GM15510 (cell line): ENCODE results near the gene MAP1LC3B2.

Experiments
- POLR2A ChIP-seq: IDR thresholded peaks from 3 replicates; pipeline ENCODE4 v1.6.1; 2011; ENCODE audit warnings: borderline replicate concordance; ENCODE audit not compliant: insufficient read length; ENCODE audit errors: extremely low read depth

Gene MAP1LC3B2

DNA sequence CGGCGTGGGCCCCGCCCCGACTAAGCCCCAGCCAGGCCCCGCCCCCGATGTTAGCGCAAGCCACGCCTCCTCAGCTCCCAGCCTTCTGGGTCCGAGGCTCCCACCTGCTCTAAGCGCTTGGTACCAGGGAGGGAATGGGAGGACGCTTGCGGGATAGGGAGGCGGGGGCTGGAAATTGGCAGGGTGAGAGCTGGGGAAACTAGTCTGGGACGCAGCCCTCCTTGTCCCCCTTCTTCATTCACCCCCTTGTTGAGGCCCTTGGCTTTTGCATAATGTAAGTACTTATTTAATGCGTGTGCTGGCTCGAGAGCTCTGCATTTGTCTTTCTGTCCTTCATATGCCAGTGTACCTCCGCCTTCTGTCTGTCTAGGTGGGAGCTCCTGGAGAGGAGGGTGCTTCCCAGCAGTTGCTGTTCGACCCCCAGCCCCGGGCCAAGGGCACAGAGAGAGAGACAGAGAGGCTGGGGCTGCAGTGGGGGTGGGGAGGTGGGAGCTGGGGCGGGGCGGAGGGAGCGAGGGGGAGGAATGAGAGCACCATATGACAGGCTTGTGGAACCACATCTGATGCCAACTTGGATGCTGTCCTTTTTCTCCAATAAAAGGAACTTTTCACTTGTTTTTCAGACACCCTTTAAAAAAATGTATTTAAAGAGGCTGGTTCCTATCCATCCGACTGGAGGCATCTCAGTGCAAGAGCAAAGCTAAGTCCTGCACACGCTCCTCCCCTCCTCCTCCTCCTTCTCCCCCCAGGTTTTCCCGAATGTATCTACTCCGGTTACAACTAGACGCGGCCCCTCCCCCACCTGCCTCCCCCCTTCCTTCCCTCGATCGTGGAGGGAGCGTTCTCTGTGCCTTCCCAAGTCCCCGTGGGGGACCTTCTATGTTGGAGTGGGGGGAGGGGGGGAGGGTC lies 25.6 kb upstream of the MAP1LC3B2 start:
- peak; percentile 45 for TF ChIP-seq POLR2A

- no peak for TF ChIP-seq POLR2A
Observed at GRCh38 chr12:116534311-116535121, 24.7 kb upstream of the MAP1LC3B2 start.

GRCh38 chr12:116535241-116535640 lies 23.9 kb upstream of the MAP1LC3B2 start:
- no peak for TF ChIP-seq POLR2A

DNA sequence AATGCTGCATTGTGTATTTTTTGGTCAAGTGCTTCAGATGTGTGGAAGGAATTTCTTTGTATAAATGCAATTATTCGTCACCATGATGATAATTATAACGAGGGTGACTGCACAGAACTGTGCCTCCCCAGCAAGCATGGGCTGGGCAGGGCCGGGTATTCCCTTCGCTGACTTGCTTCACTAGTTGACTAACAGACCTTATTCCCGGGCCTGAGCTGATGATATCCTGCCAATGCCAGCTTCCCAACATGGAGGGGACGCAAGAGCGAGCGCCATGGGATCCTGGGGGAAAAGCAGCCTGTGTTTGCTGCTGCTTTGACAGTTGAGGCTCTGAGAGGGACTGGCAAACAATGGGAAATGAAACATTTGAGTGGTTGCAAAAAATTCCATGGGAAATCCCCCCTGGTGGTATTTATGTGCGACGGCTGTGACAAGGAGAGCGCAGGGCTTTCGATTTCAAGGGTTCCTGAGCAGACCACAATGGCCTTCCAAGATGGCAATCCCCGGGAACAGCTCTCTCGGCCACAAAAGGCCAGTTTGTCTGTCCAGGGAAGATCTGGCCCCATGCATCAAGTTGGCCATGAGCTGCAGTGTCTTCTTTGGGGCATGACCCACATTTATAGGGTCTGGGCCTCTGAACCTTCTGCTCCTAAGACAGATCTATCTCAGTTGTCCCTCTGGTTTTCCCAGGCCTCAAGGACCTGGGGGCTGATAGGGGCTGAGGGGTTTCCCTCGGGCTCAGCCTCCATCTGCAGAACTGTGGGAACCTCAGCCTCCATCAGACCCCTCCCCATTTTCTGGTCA lies 21.9 kb upstream of the MAP1LC3B2 start:
- TF ChIP-seq POLR2A, result no peak

DNA sequence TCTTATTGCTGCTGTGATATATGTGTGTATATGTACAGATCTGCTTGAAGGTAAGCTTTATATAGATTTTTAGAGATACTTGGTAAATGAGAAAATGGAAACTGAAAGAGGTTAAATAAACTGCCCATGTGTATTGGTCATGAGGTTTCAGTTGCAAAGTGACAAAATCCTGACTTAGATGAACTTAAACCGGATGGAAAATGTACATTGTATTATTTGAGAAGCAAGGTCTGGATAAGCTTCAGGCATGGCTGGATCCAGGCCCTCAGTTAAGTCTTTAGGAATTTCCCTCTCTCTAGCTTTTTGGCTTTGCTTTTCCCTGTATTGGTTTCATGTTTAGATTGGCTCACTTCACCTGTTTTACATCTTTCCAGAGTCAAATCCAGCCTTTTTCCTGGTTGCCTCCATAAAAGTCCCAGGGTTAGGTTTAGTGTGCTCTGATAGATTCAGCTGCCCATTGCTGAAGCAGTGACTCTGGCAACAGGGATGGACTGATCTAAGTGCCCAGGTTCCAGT lies 21.0 kb upstream of the MAP1LC3B2 start:
- TF ChIP-seq POLR2A, result no peak

GRCh38 chr12:116538682-116539305 lies 20.4 kb upstream of the MAP1LC3B2 start:
- TF ChIP-seq POLR2A, result no peak

DNA sequence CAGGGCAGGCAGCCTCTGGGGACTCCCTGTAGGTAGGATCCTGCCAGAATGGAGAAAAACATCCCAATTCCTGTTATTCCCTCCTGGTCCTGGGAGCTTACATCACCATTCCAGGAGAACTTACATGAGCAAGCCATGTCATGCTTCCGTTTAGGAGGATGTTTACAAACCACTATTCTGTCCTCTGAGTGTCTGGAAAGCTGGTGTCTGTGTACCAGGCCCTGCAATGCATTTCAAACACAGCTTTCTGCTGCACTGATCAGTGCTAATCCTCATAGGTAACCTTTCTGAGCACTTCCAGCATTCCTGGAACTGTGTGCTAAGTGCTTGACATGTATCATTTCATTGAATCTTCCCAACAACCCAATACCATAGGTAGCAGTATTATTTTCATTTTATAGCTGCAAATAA lies 19.8 kb upstream of the MAP1LC3B2 start:
- no peak for TF ChIP-seq POLR2A

DNA sequence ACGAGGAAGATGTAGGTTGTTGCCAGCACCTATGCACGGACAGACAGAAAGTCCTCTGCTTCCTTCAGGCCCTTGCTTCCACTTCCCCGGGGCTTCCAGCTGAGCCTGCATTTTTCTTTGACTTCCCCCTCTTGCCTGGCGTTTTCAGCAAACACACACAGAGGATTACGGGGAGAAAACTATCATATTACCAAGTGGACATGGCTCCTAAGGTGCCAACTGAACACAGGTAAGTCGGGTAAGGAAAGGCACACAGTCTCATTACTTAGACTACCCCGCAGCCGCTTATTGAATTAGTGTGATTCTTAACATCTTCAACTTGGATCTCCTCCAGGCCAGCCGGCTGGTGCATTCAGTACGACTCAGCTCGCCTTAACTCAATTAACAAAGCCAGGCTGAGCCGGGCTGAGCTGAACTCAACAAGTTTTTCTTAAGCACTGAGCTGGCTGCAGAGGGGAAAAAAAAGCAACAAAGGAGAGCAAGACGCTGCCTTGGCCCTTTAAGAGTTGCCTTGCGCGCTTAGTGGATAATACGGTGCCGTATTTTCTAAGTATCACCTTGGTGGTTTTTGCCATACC lies 19.2 kb upstream of the MAP1LC3B2 start:
- no peak for TF ChIP-seq POLR2A

DNA sequence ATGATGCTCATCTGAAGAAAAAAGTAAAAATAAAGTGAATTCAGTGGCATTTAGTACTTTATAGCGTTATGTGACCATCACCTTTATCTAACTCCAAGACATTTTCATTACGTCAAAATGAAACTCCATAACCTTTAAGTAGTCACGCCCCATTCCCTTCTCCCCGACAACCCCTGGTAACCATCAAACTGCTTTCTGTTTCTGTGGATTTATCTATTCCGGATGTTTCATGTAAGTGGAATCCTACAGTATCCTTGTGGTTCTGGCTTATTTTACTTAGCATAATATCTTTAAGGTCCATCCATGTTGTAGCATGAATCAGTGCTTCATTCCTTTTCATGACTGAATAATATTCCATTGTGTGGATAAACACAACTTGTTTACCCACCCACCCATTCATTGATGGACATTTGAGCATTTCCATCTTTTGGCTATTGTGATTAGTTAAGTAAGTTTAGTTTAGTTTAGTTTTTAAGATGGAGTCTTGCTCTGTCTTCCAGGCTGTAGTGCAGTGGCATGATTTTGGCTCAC lies 18.5 kb upstream of the MAP1LC3B2 start:
- no peak for TF ChIP-seq POLR2A

- TF ChIP-seq POLR2A, result no peak
Observed at GRCh38 chr12:116541547-116542344, 17.4 kb upstream of the MAP1LC3B2 start.

GRCh38 chr12:116542345-116542956 lies 16.7 kb upstream of the MAP1LC3B2 start:
- TF ChIP-seq POLR2A, result no peak

DNA sequence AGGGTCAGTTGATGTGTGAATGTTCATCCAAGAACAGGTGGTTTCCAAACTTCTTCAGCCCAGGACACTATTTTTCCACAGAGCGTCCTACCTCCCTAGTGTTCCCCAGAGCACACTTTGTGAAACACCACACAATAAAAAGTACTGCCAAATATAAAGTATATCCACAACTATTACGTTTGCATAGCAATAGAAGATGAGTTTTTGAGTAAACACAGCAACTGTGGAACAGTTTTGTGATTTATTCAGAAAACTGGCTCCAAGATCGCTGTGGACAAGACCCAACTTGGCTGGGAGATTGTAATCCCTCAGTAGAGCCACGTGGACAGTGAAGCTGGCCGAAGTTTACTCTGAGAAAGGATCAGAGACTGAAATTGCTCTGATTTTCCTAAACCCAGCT lies 14.5 kb upstream of the MAP1LC3B2 start:
- TF ChIP-seq POLR2A, result no peak
